ENCODE measurements around the gene ANKDD1B. TPM values are rescaled to one million over a fixed set of nuclear protein-coding genes. Genes with fewer than 3 reads are reported as not detected.

ANKDD1B gene
- total RNA-seq, 1 donor from 2014 or later = 0.13 TPM

- ATAC-seq (no peak), DNase-seq (ENCODE audit: low spot score) (no peak)
Observed at GRCh38 chr5:75616371-75616881, 5.2 kb downstream of the ANKDD1B start.

DNA sequence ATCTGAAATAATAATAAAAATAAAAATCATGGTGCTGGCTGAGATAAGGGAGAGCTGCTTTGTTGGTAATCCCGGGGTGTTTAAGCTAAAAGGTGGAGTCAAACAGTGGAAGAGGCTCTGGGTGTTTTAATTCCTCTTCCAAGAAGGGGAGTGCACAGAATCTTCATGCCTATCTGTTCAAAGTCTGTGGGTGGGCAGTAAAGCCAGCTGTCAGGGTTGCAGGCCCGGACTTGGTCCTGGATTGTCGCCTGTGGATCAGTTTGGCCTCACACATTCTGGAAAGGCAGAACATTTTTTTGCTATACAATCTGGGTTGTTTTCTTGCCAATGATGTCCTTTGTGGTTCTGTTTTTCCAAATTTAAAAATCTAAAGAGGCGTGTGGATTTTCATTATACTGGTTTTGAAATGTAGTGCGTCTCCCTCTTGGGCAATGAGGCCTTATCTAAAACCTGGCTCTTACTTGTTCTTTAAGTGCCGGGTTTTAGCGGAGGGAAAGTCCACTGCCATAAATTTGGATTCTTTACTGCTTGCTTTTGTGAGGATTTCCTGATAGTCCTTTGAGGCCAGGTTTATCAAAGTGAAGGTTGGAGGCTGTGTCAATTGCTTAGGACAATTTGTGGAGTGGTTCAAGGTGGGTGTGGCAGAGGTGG, 5.8 kb downstream of the ANKDD1B start:
- DNase-seq (ENCODE audit: low spot score) = no peak
- ATAC-seq = no peak

GRCh38 chr5:75617736-75618352, 6.6 kb downstream of the ANKDD1B start:
- DNase-seq (ENCODE audit: low spot score) = no peak
- no peak for ATAC-seq

GRCh38 chr5:75620184-75620959, 9.1 kb downstream of the ANKDD1B start:
- ATAC-seq = peak; percentile 89
- no peak for DNase-seq (ENCODE audit: low spot score)

- ATAC-seq = peak; percentile 82
- DNase-seq (ENCODE audit: low spot score) = peak; percentile 46
Observed at GRCh38 chr5:75622564-75622963, 11.3 kb downstream of the ANKDD1B start.

DNA sequence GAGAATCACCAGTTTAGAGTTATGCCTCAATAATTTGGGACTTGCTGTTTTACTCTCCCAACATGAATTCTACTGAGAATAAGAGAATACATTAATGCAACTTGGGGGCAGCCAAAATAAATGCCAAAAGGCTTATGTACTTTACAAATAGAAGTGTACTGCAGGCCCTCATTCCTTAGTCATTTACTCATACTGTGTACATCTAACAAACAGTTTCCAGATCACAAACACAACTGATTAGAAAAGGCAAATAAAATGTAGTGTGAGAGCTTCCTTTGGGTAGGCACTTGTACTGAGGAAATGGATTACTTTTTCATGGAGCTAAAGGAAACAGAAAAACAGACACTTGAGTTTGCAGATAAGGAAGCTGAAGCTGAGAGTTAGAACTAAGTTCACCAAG, 12.6 kb downstream of the ANKDD1B start:
- ATAC-seq = no peak
- DNase-seq (ENCODE audit: low spot score) = no peak

DNA sequence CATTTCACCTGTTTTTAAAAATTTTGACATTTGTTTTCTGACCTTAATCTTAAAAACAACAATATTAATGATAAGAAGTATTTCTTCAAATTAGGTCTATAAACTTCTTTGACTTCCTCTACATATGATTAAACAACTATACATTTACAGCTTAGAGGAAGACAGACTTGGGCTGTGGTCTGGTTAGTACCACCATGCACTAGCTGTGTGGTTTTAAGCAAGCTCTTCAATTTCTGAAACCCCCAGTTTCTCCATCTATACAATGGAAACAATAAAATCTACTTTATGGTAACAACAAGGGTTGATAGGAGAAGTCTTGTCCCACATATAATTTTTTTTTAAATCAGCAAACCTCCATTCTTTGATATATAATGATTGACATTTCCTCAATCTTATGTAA, 15.7 kb downstream of the ANKDD1B start:
- no peak for ATAC-seq
- no peak for DNase-seq (ENCODE audit: low spot score)

DNA sequence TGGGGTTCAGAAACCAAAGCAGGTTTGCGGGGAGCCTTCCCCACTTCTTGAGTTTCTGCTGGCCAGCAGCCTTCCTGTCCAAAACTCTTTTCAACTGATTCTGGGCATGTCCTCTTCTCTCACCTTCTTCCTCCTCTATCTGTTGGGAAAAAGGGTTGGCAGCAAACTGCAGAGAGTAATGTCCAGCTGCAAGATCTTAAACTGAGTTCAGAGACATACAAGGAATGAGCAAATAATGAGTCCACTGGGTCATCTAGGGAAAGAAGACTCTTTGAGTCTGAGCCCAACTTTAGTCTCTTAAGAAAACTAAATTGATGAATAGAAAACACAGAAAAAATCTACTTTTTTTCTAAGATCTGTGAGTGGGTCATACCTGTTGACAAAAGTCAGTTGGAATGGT, 16.5 kb downstream of the ANKDD1B start:
- no peak for DNase-seq (ENCODE audit: low spot score)
- no peak for ATAC-seq

- no peak for ATAC-seq
- DNase-seq (ENCODE audit: low spot score) = no peak
Observed at GRCh38 chr5:75630875-75631274, 19.6 kb downstream of the ANKDD1B start.

GRCh38 chr5:75632321-75632720, 21.1 kb downstream of the ANKDD1B start:
- ATAC-seq (no peak), DNase-seq (ENCODE audit: low spot score) (no peak)

GRCh38 chr5:75637949-75638348, 26.7 kb downstream of the ANKDD1B start:
- no peak for DNase-seq (ENCODE audit: low spot score)
- ATAC-seq = no peak

DNA sequence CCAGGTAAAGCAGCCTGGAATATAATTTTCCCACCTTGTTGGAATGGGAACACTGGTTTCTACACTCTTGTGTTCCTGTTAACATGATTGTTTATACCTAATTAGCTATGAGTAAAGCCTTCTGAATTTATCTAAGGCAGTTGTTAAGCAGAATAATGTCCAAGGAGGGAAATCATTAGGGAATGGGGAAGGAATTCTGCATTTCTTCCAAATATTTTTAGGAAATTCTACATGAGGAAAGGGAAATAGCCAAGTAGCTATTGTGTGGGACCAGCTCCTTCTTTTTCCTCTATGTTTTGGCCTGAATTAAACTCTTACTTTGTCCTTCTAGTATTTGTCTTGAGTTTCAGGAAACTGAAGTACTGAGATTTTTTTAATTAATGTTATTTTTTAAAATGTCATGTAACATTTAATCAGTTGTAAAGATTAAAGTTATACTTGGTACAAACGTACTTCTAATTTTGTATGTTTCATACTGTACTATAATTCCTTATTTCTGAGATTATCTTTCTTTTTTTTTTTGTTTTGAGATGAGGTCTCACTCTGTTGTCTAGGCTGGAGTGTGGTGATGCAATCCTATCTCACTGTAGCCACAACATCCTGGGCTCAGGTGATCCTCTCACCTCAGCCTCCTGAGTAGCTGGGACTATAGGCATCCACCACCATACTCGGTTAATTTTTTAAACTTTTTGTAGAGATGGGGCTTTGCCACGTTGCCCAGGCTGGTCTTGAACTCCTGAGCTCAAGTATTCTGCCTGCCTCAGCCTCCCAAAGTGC, 28.5 kb downstream of the ANKDD1B start:
- ATAC-seq (no peak), DNase-seq (ENCODE audit: low spot score) (no peak)

GRCh38 chr5:75640395-75640794, 29.1 kb downstream of the ANKDD1B start:
- ATAC-seq (no peak), DNase-seq (ENCODE audit: low spot score) (no peak)

- no peak for DNase-seq (ENCODE audit: low spot score)
- ATAC-seq = no peak
Observed at GRCh38 chr5:75640826-75641225, 29.6 kb downstream of the ANKDD1B start.

DNA sequence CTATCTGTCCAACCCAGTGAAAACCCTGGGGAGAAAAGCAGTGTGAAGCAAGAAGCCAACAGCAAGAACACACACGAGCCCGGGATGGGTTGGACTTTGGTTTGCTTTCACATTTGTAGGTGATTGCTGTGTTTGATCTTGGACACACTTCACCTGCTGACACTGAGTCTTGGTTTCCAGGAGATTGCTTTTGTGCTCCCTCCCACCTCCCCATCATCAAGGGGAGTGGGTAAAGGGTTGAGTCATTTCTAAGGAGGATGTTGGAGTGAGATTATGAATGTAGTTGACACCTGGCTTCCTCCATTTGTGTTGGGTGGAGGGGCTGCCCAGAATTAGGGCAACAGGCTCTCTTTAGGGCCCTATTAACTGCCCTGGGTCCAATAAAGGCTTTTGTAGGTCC, 37.5 kb downstream of the ANKDD1B start:
- ATAC-seq (peak; percentile 60), DNase-seq (ENCODE audit: low spot score) (no peak)

DNA sequence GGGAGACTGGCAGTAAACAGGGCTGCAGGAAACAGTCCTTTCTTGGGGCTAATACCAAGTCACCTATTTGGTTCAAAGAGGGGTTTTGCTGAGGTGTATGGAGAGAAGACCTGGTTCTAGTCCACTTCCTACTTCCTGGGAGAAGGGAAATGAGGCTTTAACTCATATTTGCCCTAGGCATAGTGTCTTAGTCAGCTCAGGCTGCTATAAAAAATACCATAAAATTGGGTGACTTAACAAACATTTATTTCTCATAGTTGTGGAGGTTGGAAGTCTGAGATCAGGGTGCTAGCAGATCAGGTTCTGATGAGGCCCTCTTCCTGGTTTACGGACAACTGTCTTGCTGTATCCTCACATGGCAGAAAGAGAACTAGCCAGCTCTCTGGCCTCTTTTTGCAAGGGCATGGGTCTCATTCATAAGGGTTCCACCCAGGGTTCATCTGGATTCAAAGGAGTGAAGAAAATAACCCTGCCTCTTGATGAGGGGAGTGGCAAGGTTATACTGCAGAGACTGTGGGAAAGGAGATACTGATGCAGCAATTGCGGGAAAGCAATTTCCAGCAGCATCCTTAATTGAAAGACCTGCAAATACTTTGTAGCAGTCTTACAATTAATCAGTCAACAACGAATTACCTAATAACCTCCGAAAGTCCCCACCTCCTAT, 40.5 kb downstream of the ANKDD1B start:
- DNase-seq (ENCODE audit: low spot score) = no peak
- no peak for ATAC-seq

DNA sequence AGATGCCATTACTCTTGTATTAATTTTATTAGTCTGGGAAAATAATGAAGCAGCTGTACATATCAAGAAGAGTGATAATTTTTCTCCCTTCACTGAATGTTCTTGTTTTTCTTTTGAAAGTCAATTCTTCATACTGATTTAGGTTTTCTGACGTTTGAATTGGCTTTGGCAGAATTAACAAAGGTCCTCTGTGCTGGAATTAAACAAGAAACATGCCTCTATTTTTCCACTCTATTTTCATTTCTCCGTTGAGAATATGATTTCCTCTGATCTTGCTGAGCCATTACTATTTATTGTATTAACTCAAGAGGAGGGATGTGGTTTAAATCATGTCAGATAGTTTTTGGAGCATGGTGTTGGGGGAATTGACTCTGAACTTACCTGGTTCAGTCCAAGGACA, 42.3 kb downstream of the ANKDD1B start:
- ATAC-seq (no peak), DNase-seq (ENCODE audit: low spot score) (no peak)

- DNase-seq (ENCODE audit: low spot score) = no peak
- ATAC-seq = no peak
Observed at GRCh38 chr5:75654693-75655295, 43.5 kb downstream of the ANKDD1B start.

- DNase-seq (ENCODE audit: low spot score) = no peak
- ATAC-seq = peak; percentile 46
Observed at GRCh38 chr5:75656311-75657003, 45.2 kb downstream of the ANKDD1B start.

All from left lobe of liver (tissue), 2 donors.